Aorta (tissue), 5 donors: ENCODE results near the gene ZBTB3. TPM values are rescaled to one million over a fixed set of nuclear protein-coding genes. Genes with fewer than 3 reads are reported as not detected.

Source experiments
- ATAC-seq: fragments of 200-7000 bp; cut with Tn5 transposase; one replicate; pipeline ENCODE4 v1.9.1; 2022; ENCODE audit warnings: moderate library complexity; ENCODE audit not compliant: low FRiP score
- DNase-seq, 2 donors: peaks; one replicate each; pipeline ENCODE4 v3.0.0-alpha.2; 2020
- H3K27ac ChIP-seq, 2 donors: one replicate each; pipeline ENCODE4 v1.5.1; 2013; ENCODE audit warnings: low read length in 2 of 2, mild to moderate bottlenecking in 2 of 2, moderate library complexity in 2 of 2, control low read depth in 1 of 2, inconsistent platforms in 1 of 2, low read depth in 1 of 2
- H3K27me3 ChIP-seq, 2 donors: one replicate each; pipeline ENCODE4 v1.6.1; 2013; ENCODE audit warnings: control low read depth in 1 of 2, low read length in 1 of 2, mild to moderate bottlenecking in 1 of 2, moderate library complexity in 1 of 2; ENCODE audit not compliant: insufficient read depth in 2 of 2, control insufficient read depth in 1 of 2
- H3K36me3 ChIP-seq, 2 donors: one replicate each; pipeline ENCODE4 v1.6.1; 2013; ENCODE audit warnings: control low read depth in 1 of 2, low read length in 1 of 2, mild to moderate bottlenecking in 1 of 2; ENCODE audit not compliant: insufficient read depth in 2 of 2, control insufficient read depth in 1 of 2
- H3K4me1 ChIP-seq, 2 donors: one replicate each; pipeline ENCODE4 v1.6.1; 2013; ENCODE audit warnings: low read length in 2 of 2, control low read depth in 1 of 2, mild to moderate bottlenecking in 1 of 2, moderate library complexity in 1 of 2; ENCODE audit not compliant: insufficient read depth in 2 of 2, control insufficient read depth in 1 of 2
- H3K4me3 ChIP-seq, 2 donors: one replicate each; pipeline ENCODE4 v1.5.1; 2013; ENCODE audit warnings: low read length in 2 of 2, control low read depth in 1 of 2, mild to moderate bottlenecking in 1 of 2
- H3K9me3 ChIP-seq: one replicate; pipeline ENCODE4 v1.6.1; 2013; ENCODE audit warnings: mild to moderate bottlenecking, low read length; ENCODE audit not compliant: control insufficient read depth
- WGBS, 2 donors: extraction: QIAGEN DNeasy Blood & Tissue Kit; methylation state at CpG; one replicate each; pipeline ENCODE4 v1.1.7; 2013; 5-methylcytosine and 5-hydroxymethylcytosine counted together
- intact Hi-C, 2 donors: fragments of 100-400 bp; cut with DNase I; formaldehyde crosslinking; loops; one replicate each; pipeline versions ENCODE4 v1.14.2 to v1.15.0; 2022
- polyA plus RNA-seq, 2 donors: library from polyadenylated mRNA; stranded (reverse); fragments of 200-250 nt; gene quantifications; one replicate each; pipeline ENCODE4 v1.2.3, GENCODE V29; 2013
- total RNA-seq, 2 donors: library from RNA; stranded (reverse); fragmentation: NEBNext Ultra II Directional; extraction: Animal tissue kit (Norgen Biotek cat#: 25700); gene quantifications; one replicate each; pipeline ENCODE4 v1.2.1, GENCODE V29; 2021
- donor health status: healthy with polysubstance abuse.
- donor health status: Bipolar disorder and iron deficiency.
- donor health status: DM: no; HTN: no; CAD: no.
- donor health status: DM: no; HTN: no; CAD: no.
- donor health status: DM: yes; HTN: yes; CAD: no.

Gene ZBTB3
- total and polyA plus RNA-seq, 4 donors, result 2.9 to 9.8 (median 6.8) TPM

DNA sequence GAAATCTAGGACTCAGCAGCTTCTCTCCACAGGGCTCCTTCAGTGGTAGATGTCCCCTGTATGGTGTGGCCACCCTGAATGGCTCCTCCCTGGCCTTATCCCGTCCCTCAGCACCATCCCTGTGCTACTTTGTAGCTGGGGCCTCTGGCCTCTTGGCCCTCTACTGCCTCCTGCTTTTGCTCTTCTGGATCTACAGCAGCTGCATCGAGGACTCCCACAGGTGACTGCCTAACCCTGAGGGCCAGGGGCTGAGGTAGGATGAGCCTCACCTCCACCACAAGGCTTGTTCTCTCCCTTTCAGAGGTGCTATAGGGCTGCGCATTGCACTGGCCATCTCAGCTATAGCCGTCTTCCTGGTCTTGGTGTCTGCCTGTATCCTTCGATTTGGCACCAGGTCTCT, 35.0 kb upstream of the ZBTB3 start:
- DNase-seq (no peak), ATAC-seq (no peak)
- intact Hi-C loops, result loop anchor here in 1 of 2 donors (5.0 kb wide), 2 partner anchors 43 to 93 kb away; partner anchors contain the start of genes SLC3A2, STX5 and TEX54
- Histone ChIP-seq H3K27me3 (no peaks in the 10 kb centered on the region), H3K36me3 (no peaks in the 10 kb centered on the region), H3K27ac (no peak overlapping the region), H3K4me3 (no peak overlapping the region), H3K4me1 (no peaks in the 10 kb centered on the region), H3K9me3 (no peaks in the 10 kb centered on the region)
- 65 to 74% methylated on average over 5 of the region's 5 CpGs for WGBS, 2 donors

DNA sequence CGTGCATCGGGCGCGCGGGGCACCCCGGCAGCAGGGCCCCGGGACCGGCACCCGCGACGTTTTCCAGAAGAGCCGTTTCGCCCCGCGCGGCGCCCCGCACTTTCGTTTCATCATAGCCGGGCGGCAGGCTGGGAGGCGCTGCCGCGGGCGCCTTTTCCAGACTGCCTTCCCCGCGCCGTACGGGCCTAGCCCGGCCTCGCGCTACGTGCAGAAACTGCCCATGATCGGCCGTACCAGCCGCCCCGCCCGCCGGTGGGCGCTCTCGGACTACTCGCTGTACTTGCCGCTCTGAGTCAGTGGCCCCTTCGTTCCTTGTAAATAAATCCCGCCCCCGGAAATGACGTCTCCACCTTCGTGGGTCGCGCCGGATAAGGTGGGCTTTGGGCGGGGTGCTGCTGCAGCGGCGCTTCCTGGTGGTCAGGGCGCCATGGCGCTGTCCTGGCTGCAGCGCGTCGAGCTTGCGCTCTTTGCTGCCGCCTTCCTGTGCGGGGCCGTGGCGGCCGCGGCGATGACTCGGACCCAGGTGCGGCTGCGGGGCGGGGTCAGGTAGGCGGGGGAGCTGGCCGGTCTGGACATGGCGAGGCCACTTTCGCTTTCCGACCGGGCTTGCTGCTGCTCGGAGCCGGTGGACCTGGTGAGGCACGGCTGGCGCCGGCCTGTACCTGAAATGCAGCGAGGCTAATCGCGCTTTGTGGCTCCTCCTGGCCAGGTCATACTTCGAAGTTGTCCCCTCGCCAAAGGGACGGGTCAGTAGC, 33.2 kb upstream of the ZBTB3 start, which contains the start of gene TMEM179B:
Gene TMEM179B, plus strand, starts transcription at position 398 of the 755 bp plus-strand sequence. Its CDS starts 30 bp downstream, at position 428.
- Histone ChIP-seq H3K4me1 (no peaks in the 10 kb centered on the region), H3K27ac (peak within 1 kb of the TSS; percentile 72 to 85), H3K36me3 (peaks cover 0 to 3% of the 10 kb centered on the region in 2 donors), H3K4me3 (peak within 1 kb of the TSS; percentile 78 to 96), H3K27me3 (no peaks in the 10 kb centered on the region), H3K9me3 (no peaks in the 10 kb centered on the region)
- ATAC-seq, result peak; percentile 95
- DNase-seq, result peak; percentile 99
- 0% methylated on average over 86 to 88 of the region's 88 CpGs for WGBS, 2 donors
- intact Hi-C loops, result loop anchor here in 1 of 2 donors (5.0 kb wide), 2 partner anchors 45 to 95 kb away; partner anchors contain the start of genes SLC3A2, STX5 and TEX54

DNA sequence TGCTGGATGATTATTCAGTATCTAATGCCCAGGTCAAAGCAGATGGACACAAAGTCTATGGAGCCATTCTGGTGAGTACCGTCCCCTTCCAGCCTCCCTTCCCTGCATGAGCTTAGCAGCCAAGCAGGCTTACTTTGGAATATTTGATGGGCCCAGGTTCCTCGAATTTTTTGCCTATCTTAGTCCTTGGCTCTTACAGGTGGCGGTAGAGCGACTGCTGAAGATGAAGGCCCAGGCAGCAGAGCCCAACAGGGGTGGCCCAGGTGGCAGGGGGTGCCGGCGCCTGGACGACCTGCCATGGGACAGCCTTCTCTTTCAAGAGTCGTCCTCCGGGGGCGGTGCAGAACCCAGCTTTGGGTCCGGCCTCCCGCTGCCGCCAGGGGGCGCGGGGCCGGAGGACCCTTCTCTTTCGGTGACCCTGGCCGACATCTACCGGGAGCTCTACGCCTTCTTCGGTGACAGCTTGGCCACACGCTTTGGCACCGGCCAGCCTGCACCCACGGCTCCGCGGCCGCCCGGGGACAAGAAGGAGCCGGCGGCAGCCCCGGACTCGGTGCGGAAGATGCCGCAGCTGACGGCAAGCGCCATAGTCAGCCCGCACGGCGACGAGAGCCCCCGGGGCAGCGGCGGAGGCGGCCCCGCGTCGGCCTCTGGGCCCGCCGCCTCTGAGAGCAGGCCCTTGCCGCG, 32.5 kb upstream of the ZBTB3 start:
- WGBS, 2 donors, result 1% methylated on average over 46 to 51 of the region's 51 CpGs
- peak; percentile 92 for ATAC-seq
- H3K4me1 ChIP-seq, result no peaks in the 10 kb centered on the region

DNA sequence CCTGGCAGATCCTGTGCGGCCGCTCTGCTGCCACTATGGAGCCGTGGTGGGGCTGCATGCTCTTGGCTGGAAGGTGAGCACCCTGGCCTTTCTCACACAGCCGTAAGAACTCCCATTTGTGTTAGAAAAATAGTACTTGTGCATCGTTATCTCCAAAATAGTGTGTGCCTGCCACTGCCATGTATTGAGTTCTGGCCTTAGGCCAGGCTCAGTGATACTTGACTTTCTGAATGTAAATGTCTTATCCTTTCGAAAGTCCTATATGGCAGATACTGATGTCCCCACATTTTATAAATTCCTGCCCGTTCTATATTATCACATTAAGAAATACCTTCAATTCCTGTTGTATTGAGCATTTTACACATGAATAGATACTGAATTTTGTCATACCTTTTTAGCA, 28.8 kb upstream of the ZBTB3 start:
- no peaks in the 10 kb centered on the region for H3K4me1 ChIP-seq
- H3K4me3 ChIP-seq, result no peak overlapping the region
- no peaks in the 10 kb centered on the region for H3K27me3 ChIP-seq
- peaks cover 0 to 5% of the 10 kb centered on the region in 2 donors for H3K36me3 ChIP-seq
- H3K27ac ChIP-seq, result no peak overlapping the region
- DNase-seq (no peak), ATAC-seq (no peak)
- H3K9me3 ChIP-seq, result no peaks in the 10 kb centered on the region
- intact Hi-C loops, result no loop called here
- WGBS, 2 donors, result 84 to 90% methylated on average over 7 of the region's 7 CpGs

More for the DNA sequence above, 32.5 kb upstream of the ZBTB3 start:
- no peaks in the 10 kb centered on the region for H3K27me3 ChIP-seq
- H3K4me3 ChIP-seq, result peak overlapping the region; percentile 78 to 96
- peaks cover 0 to 5% of the 10 kb centered on the region in 2 donors for H3K36me3 ChIP-seq
- DNase-seq, result peak; percentile 92 to 95
- peak overlapping the region; percentile 72 to 85 for H3K27ac ChIP-seq
- intact Hi-C loops, result loop anchor here (1.0 to 5.0 kb wide), 3 partner anchors 46 to 96 kb away; partner anchors contain the start of genes SLC3A2 (in 1 of the 2), STX5 (in 1 of the 2) and TEX54 (in 1 of the 2)
- no peaks in the 10 kb centered on the region for H3K9me3 ChIP-seq

DNA sequence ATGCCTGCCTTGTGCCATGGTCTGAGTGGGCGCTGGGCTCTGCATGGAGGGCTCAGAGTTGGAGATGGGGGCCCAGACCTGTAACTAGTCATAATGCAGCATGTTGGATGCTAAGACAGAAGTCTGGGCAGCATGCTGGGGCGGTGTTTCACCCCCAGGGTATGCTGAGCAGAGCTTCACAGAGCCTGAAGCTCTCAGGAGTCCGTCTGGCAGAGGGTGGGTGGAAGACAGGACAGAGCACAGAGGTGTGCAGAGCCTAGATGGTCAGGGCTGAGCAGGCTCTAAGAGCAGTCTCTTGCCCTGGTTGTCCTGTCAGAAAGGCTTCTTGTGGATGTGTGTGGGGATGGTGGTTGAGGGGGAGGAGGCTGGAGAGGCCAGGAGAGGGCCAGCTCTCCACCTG, 24.5 kb upstream of the ZBTB3 start:
- ATAC-seq, result peak; percentile 28
- H3K27ac ChIP-seq, result no peak overlapping the region

DNA sequence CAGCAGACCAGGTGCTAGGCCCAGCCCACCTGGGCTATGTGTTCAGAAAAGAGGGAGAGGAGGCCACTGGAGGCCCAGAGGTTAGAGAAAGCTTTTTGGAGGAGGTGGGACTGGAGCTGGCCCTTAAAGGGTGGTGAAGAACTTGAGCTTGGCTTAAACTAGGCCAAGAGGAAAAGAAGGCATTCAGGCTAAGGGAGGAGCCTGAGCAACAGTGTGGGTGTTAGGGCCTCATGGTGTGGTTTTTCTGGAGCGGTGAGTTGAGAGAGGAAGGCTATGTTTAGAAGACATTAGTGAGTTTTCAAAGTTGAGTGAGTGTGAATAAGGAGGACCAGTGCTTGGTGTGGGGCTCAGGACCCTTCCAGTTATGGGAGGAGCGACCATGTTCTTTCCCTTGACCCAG, 23.4 kb upstream of the ZBTB3 start:
- Histone ChIP-seq H3K36me3 (peaks cover 0 to 2% of the 10 kb centered on the region in 2 donors), H3K27ac (no peak overlapping the region), H3K9me3 (no peaks in the 10 kb centered on the region), H3K27me3 (no peaks in the 10 kb centered on the region), H3K4me1 (no peaks in the 10 kb centered on the region), H3K4me3 (no peak overlapping the region)
- 82 to 87% methylated on average over 2 of the region's 2 CpGs for WGBS, 2 donors
- ATAC-seq, result no peak
- intact Hi-C loops, result no loop called here
- no peak for DNase-seq

More for the DNA sequence above, 24.5 kb upstream of the ZBTB3 start:
- WGBS, 2 donors, result 89 to 90% methylated on average over 3 of the region's 3 CpGs
- DNase-seq, result no peak
- no peaks in the 10 kb centered on the region for H3K27me3 ChIP-seq
- H3K36me3 ChIP-seq, result peaks cover 0 to 5% of the 10 kb centered on the region in 2 donors
- H3K4me3 ChIP-seq, result no peak overlapping the region
- intact Hi-C loops, result no loop called here
- no peaks in the 10 kb centered on the region for H3K9me3 ChIP-seq
- H3K4me1 ChIP-seq, result no peaks in the 10 kb centered on the region

DNA sequence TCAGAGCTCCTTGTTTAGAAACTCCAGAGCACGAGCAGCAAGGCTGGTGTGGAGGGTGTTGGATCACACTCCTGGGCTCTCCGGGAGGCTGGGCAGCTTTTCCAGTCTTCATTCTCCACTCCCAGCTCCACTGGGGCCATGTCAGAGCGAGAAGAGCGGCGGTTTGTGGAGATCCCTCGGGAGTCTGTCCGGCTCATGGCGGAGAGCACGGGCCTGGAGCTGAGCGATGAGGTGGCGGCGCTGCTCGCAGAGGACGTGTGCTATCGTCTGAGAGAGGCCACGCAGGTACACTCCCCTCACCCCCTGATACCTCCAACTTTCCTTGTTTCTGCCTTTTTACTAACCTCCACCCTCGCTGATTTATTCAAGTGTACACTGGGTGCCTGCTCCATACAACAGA, 21.7 kb upstream of the ZBTB3 start:
- DNase-seq (no peak), ATAC-seq (no peak)
- intact Hi-C loops, result no loop called here
- Histone ChIP-seq H3K9me3 (no peaks in the 10 kb centered on the region), H3K4me3 (no peak overlapping the region), H3K4me1 (no peaks in the 10 kb centered on the region), H3K36me3 (no peaks in the 10 kb centered on the region), H3K27ac (no peak overlapping the region), H3K27me3 (no peaks in the 10 kb centered on the region)
- 90 to 93% methylated on average over 17 of the region's 17 CpGs for WGBS, 2 donors

DNA sequence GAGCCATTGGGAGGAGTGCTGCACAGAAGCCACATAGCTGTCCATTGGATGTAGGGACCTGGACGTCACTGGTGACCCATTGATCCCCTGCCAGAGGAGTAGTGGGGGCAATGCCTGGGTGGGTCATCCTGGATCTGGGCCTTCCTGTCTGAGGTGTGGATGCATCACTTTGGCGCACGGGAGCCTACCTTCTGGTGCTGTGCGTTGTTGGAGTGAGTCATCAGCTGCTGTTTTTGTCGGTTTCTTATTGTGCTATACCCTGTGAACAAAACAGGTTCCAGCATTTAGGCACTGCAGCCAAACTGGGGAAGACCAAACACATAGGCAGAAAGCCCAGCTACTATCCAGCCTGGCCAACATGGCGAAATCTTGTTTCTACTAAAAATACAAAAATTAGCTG, 20.4 kb upstream of the ZBTB3 start:
- WGBS, 2 donors, result 84 to 86% methylated on average over 6 of the region's 6 CpGs

More for the DNA sequence above, 20.4 kb upstream of the ZBTB3 start:
- no peaks in the 10 kb centered on the region for H3K4me1 ChIP-seq
- H3K27me3 ChIP-seq, result no peaks in the 10 kb centered on the region
- ATAC-seq (no peak), DNase-seq (no peak)
- H3K36me3 ChIP-seq, result no peaks in the 10 kb centered on the region
- no peak overlapping the region for H3K27ac ChIP-seq
- intact Hi-C loops, result loop anchor here in 1 of 2 donors (5.0 kb wide), 1 partner anchor 47 kb away; the partner anchor contains the start of genes HNRNPUL2 and TTC9C
- H3K4me3 ChIP-seq, result no peak overlapping the region
- no peaks in the 10 kb centered on the region for H3K9me3 ChIP-seq
